GM21528 (cell line): ENCODE measurements around the gene DCDC2.
"Not testable (repeated sequence)": the region's sequence is repeated elsewhere in the genome, so short reads cannot be mapped to it uniquely, and the experiment has no call there.

Experiments
- ATAC-seq: cut with Tn5 transposase; IDR thresholded peaks from one replicate; pipeline ENCODE4 v1.9.1; 2021; ENCODE audit warnings: mild to moderate bottlenecking, moderate library complexity; ENCODE audit not compliant: unreplicated experiment, low FRiP score

DCDC2 gene

GRCh38 chr6:24273096-24273870, 84.6 kb downstream of the DCDC2 start:
- no peak for ATAC-seq

GRCh38 chr6:24272553-24272952, 85.3 kb downstream of the DCDC2 start:
- no peak for ATAC-seq

DNA sequence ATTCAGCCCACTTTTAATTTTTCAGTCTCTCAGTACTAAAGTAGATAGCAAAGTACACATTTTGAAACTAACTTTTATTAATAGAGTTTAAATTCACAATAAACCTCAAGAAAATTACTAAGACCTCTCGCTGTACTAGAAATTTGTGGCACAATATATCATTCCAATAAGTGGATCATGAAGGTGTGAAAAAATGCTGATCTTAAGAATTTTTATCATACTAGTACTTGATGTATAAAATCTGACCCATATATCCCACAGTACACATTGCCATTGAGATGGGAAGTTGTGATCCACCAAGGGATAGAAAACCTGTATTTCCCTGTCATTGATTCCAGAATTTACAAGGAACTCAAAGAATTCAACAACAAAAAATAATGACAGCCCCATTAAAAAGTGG, 85.7 kb downstream of the DCDC2 start:
- ATAC-seq: no peak

DNA sequence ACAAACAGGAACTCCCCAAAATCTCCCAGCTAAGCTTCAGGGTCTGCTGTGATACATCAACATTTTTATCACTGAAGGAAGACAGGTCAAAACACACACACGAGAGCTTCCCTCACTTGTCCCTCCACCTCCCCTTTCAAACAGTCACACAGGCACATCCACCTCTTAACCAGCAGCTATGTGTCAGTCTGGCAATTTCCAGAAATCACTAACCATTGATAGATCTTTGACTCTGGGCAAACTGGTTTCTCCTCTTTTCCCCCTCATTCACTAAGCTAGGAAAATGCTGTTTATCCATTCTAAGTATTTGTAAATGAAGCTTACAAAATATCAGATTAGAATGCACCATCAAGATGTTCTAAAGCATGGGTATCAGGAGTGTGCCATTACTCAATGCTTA, 87.8 kb downstream of the DCDC2 start:
- ATAC-seq: no peak

- ATAC-seq: not testable (repeated sequence)
Measured at GRCh38 chr6:24258214-24258613, 99.6 kb downstream of the DCDC2 start.

DNA sequence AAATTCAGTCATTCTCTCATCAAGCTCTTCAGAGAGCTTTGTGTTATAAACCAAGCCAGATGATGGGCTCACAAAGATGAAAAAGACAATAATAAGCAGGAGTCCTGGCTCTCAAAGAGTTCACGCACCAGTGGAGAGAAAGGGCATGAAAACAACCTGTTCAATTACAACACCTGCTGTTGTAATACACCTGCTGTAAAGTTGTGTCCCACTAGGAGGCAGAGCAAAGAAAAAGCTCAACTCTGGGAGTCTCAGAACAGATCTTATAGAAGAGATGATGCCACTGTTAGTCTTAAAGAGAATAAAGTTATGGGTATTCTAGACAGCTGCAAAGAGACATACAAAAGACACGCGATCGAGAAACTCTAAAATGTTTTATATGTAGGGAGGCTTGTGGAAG, 100.6 kb downstream of the DCDC2 start:
- no peak for ATAC-seq

- peak; percentile 98 for ATAC-seq
Measured at GRCh38 chr6:24255676-24256075, 102.2 kb downstream of the DCDC2 start.

- ATAC-seq: no peak
Measured at GRCh38 chr6:24253360-24253759, 104.5 kb downstream of the DCDC2 start.

- no peak for ATAC-seq
Measured at GRCh38 chr6:24252280-24252679, 105.6 kb downstream of the DCDC2 start.

DNA sequence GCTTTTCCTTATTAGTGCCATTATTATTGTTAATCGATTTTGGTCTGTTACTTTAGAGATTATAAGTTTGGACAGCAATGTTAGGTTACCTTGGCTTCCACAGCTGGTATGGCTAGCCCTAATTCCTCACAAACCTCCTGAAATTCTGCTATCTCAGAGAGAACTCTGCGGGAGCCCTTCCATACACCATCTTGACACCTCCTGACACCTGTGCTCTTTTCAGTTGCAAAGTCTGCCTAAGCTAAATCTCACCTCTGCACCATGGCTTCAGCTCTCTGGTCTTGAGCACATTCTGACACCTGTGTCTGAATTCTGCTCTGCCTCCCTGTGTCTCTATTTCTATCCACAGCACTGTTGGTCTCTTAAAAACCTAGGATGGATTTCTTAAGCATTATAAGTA, 106.5 kb downstream of the DCDC2 start:
- no peak for ATAC-seq

DNA sequence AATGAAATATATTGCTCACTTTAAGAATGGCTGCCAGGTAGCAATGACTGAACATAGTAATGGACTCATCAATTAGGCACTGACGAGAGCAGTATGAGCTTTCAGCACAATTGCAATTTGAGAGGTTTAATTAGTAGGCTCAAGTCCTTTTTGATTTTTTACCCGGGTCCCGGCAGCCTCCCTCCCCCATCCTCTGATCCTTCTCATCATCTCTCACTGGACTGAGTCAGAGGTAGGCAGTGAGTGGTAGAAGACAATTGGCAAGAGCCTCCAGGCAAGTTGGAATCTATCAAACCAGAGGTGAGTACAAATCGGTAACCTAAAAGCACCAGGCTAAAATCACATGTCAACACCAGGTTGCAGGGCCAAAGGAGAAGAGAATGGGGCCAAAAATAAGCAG, 107.9 kb downstream of the DCDC2 start:
- no peak for ATAC-seq

GRCh38 chr6:24245275-24245674, 112.6 kb downstream of the DCDC2 start:
- ATAC-seq: no peak

- no peak for ATAC-seq
Measured at GRCh38 chr6:24242924-24243323, 114.9 kb downstream of the DCDC2 start.

DNA sequence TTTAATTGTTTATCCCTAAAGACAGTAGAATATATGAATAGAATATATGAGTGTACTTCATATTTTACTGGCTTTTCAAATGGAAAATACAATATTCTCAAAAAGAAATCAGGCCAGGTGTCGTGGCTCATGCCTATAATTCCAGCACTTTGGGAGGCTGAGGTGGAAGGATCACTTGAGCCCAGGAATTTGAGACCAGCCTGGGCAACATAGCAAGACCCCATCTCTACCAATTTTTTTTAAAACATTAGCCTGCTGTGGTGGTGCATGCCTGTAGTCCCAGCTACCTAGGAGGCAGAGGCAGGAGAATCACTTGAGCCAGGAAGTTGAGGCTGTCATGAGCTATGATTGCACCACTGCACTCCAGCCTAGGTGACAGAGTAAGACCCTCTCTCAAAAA, 116.1 kb downstream of the DCDC2 start:
- not testable (repeated sequence) for ATAC-seq

- no peak for ATAC-seq
Measured at GRCh38 chr6:24240943-24241342, 116.9 kb downstream of the DCDC2 start.

- ATAC-seq: no peak
Measured at GRCh38 chr6:24240380-24240928, 117.4 kb downstream of the DCDC2 start.

DNA sequence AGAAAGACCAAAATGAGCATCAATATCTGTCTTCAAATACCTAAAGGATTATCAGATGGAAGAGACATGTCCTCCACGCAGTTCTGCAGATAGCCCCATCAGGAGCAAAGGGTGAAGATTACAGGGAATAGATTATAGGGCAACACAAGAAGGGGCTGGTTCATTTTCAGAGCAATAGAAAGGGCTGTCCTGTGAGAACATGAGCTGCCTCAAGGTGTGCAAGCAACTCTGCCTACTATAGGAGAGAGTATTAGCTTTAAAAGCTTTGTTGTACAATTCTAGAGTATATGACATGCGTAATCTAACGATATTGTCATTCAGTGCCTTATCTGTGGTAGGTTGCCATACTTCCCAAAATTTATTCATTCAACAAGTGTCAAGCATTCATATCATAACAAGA, 119.2 kb downstream of the DCDC2 start:
- no peak for ATAC-seq

DNA sequence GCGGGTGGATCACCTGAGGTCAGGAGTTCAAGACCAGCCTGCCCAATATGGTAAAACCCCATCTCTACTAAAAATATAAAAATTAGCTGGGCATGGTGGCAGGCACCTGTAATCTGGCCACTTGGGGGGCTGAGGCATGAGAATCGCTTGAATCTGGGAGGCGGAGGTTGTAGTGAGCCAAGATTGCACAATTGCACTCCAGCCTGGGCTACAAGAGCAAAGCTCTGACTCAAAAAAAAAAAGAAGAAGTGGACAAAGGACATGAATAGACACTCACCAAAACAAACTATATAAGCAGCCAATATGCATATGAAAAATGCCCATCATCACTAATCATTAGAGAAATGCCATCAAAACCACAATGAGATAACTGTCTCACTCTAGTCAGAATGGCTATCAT, 121.1 kb downstream of the DCDC2 start:
- not testable (repeated sequence) for ATAC-seq

DNA sequence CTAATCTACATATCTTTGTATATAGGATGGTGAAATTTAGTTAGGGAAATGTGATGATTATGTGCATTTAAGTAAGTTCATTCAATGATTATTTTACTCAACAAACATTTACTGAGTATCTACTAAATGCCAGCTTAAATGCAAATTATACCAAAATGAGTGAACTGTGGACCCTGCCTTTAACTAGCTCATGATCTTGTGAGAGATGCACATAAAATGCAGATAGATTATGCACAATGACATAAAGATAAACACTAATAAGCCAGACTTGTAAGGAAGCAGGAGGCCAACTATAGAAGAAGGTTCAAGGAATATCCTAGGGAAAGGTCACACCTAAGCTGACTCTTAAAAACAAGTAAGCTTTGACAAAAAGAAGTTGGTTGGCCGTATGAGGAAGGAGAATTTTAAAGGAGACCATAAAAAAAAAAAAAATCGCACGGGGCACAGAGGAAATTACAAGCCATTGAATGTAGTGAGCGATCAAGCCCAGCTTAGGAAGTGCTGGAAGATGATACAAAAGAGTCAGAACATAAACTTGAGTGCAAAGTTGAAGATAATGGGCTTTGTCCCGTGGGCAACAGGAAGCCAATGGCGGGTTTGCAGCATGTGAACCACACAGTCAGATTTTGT, 123.9 kb downstream of the DCDC2 start:
- ATAC-seq: no peak

- ATAC-seq: no peak
Measured at GRCh38 chr6:24231438-24231977, 126.4 kb downstream of the DCDC2 start.

DNA sequence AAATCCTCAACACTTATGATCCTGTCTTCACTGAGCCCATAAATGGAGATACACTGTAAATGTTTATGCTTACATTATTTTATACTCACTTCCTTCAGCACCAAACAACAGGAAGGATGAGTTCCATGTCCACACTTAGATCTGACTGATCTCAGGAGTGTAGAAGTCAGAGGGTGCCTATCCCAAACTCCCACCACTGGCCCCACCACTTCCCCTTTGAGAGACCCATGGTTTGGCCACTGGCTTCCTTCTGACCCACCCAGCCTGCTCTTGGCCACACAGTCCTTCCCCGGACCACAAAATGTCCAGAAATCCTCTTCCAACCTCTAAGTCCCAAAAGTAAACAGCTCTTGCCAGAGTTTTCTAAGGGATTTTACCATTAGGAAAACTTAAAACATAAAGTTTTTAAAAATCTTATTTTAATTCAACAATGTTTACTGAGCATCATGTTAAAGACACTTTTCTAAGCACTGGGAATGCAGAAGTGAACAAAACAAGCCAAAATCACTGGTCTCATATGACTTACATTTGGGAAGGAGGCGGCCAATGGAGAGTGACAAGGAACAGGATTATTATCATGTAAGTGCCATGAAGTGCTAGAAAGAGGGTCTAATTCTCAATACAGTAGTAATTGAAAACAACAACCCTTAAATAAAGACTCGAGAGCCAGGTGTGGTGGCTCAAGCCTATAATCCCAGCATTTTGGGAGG, 128.0 kb downstream of the DCDC2 start:
- ATAC-seq: no peak
